TTC549 (cell line): Measurements from ENCODE around the gene ZNF277.

Experiments used
- FAIRE-seq: peaks from 2 replicates; lab custom pipeline; 2012; peaks lifted over from hg19 to GRCh38; lab: Jason Lieb, UNC

ZNF277 gene

DNA sequence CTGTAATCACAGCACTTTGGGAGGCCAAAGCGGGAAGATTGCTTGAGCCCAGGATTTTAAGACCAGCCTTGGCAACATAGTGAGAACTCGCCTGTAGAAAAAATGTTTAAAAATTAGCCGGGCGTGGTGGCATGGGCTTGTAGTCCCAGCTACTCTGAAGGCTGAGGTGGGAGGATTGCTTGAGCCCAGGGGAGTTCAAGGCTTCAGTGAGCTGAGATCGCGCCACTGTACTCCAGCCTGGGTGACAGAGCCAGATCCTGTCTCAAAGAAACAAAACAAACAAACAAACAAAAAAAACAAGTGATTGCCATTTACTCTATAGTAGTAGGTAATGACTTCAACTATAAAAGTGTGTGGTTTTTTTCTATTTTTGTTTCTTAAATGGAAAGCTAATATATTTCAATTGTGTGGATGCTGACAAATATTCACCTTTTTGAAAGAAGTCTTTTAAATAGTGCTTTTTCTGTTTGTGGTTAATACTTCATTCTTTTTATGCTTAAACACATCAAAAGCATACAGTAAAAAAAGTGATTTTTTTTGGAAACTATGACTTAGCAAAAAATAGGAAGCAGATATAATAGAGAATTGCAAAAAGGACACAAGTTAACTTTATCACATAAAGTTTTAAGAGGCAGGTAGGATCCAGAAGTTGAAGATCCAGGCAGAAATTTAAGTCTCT is 48.4 kb downstream of the ZNF277 start:
- no peak for FAIRE-seq

DNA sequence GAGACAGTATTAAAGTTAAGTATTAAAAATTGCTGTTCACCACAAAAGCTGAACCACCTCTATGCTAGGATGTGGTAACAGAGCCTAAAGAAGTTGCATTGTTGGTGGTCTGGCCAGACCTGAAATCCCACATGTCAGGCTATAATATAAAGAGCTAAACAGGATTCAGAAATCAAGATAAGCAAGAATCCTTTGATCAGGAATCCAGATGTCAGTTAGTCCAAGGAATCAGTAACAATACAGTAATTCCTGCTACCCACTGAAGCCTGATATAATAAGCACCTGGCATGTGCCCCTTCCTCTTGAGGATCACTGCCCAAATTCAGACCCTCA is 48.9 kb downstream of the ZNF277 start:
- no peak for FAIRE-seq

DNA sequence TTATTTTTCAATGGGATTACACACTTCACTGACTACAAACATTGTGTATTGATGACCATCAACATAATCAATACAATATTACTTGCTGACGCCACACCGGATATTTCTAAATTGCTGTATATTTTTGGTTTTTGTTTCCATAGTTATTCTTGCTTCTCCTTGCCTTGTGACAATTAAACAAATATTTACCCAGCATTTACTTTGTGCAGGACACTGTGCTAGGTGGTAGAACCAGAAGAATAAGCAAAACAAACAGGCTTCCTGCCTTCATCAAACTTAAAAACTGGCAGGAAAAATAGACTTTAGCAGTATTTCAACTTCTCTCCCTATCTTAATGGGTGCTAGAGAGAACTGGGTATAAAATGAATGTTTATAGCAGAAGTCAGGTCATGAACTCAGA is 50.6 kb downstream of the ZNF277 start:
- no peak for FAIRE-seq

GRCh38 chr7:112260911-112261310 is 54.4 kb downstream of the ZNF277 start:
- no peak for FAIRE-seq

GRCh38 chr7:112262036-112262435 is 55.5 kb downstream of the ZNF277 start:
- no peak for FAIRE-seq

DNA sequence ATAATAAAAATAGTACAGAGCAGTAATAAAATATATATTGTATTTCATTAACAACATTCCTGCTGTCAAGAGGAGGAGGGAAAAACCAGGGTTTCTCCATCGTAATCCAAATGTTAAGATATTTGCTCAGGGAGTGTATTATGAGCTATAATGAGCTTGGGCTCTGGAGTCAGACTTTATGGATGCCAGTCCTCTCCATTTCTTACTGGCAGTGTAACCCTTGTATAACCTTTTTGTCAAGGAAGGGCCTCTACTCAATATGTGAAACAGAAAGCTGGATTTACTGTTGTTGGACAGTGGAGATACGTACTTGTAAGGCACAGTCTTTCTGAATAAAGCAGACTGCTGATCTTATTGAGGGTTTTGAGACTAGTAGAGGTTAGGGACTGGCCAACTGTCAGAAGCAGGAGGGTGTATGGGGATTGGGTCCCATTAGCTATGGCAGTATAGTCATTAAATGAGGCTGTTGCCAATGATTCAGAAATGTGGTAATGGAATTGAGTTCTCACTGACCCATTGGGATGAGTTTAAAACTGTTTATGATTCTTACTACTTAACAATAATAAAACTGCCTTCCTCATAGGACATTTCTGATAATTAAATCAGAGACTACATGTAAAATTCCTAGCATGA is 56.5 kb downstream of the ZNF277 start:
- no peak for FAIRE-seq

DNA sequence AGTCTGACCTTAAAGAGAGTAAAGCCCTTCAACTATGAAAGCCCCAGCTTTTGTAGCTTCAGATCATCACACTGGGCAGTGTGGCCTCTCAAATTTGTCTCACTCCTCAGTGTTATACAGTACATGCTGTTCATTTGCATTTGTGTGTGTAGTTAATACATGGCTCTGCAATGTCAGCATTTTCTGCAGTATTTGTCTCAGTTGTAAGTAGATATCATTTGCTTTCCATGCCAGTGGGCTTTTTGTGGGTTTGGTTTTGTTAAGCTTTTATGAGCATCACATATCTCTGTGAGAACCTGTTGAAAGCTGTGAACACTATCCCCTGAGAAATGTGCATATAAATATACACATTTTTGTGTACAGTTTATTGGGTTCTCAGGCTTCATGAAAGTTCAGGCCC is 57.0 kb downstream of the ZNF277 start:
- FAIRE-seq, result no peak

- no peak for FAIRE-seq
These were observed 59.6 kb downstream of the ZNF277 start for GRCh38 chr7:112266141-112266540.

- FAIRE-seq, result no peak
These were observed 60.2 kb downstream of the ZNF277 start for GRCh38 chr7:112266595-112267270.

DNA sequence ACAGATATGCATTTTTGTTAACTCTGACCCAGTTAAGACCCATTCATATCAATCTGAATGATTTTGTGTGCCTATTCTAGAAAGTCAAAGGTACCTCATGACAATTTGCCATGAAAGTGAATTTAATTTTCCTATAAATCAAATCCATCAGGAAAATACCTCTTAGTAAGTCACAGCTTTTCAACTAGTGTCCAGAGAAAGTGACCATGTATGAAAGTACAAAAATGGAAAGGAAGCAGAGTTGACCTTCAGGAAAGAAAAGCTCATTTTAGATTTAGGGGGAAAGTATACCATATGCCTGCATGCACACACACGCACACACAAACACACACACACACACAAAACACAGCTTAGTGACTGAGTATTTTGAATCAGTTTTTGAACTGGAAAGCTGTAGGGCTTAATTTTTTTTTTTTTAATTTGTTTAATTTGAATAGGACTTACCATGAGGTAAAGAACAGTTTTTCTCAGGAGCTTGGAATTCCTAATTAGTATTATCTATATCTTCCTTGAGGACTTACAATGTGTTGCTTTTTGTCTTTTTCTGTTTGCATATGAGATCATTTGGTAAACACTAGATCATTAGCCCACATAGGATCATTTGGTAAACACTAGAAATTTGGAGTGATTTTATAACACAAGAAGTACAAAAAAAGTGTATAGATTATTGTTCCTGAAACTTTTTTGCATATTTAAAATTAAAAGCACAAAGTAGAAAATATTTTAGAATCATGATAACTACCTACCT is 61.6 kb downstream of the ZNF277 start:
- no peak for FAIRE-seq

DNA sequence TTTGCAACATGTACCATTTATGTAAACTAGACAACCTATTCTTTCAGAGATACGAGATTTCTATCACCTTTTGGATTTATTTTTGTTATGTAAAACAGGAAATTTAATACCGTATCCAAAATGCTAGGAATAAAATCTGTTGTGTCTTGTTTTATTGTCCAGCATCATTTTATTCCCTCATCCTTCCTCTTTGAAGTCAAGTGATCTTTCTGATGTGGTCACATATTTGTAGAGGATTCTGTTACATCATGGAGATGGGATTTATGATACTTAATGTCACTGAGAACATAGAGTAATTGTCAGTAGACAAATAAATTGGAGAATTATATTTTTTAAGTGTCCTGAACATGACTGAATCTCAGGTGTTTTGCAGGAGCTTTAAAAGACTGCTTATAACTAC is 64.7 kb downstream of the ZNF277 start:
- no peak for FAIRE-seq

GRCh38 chr7:112272921-112273561 is 66.5 kb downstream of the ZNF277 start:
- FAIRE-seq, result no peak

GRCh38 chr7:112279042-112279441 is 72.5 kb downstream of the ZNF277 start:
- FAIRE-seq, result no peak

GRCh38 chr7:112280267-112280666 is 73.8 kb downstream of the ZNF277 start:
- FAIRE-seq, result no peak

DNA sequence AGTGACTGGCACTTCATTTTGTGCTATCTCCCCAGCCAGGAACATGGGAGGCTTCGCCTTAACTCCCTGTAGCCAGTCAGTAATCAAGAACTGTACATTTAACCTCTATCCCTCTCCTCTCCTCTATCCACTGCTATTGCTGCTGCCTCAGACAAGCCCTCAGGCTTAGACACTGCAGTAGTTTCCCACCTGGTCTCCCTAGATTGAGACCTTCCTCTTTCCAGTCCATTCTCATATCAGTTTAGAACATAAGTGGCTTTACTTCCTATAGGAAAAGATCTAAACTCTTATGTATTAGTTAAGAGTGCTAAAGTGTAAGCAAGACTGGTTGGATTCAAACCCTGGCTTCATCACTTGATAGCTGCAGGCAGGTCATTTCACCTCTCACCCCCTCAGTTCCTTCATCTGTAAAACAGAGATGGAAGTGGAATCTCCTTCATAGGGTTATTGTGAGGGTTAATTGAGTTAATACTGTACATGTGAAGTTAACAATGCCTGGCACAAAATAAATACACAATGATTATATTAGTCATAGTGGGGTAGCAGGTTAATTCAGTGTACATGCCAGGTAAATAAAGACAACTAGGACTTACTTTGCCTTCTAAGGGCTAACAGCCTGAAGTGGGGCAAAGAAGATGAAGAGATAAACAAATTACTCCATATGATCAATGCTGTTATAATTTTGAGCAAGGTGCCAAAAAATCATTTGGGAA is 76.1 kb downstream of the ZNF277 start:
- no peak for FAIRE-seq

DNA sequence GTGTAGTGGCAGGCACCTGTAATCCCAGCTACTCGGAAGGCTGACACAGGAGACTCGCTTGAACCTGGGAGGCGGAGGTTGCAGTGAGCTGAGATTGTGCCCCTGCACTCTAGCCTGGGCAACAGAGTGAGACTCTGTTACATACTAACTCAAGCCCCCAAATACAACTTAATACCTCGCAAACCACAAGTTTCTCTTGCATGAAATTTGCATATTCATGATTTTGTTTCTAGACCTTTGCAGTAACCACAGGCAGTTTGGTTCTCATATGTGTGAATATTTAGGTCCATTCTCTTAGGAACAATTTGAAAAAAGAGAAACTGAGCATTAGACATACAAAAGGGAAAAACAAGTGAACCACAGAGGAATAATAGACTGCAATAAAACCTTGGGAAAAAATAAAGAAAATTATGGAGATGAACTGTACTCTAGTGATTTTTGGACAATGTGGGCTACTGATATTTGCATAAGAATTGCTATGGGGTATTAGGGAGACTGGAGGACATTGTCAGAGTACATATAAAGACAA is 77.0 kb downstream of the ZNF277 start:
- FAIRE-seq, result no peak

GRCh38 chr7:112286250-112287086 is 80.0 kb downstream of the ZNF277 start:
- FAIRE-seq, result no peak

DNA sequence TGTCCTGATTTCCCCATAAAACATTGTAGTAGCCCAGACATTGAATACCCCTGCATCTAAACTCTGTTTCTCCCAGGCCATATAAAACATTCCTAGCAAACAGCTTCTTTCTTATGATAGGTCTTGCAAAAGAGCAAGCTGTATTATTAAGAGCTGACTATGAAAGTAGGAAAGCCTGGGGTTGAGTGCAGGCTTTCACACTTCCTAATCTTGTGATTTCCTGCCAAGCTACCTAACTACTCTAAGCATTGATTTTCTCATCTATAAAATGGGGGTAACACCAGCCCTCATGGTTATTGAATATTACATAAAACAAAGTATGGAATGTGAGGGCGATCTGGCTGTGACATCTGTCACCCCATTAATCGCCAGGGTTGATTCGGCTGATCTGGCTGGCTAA is 81.8 kb downstream of the ZNF277 start:
- FAIRE-seq, result no peak

GRCh38 chr7:112290065-112290464 is 83.6 kb downstream of the ZNF277 start:
- no peak for FAIRE-seq

GRCh38 chr7:112292162-112292561 is 85.7 kb downstream of the ZNF277 start:
- no peak for FAIRE-seq

DNA sequence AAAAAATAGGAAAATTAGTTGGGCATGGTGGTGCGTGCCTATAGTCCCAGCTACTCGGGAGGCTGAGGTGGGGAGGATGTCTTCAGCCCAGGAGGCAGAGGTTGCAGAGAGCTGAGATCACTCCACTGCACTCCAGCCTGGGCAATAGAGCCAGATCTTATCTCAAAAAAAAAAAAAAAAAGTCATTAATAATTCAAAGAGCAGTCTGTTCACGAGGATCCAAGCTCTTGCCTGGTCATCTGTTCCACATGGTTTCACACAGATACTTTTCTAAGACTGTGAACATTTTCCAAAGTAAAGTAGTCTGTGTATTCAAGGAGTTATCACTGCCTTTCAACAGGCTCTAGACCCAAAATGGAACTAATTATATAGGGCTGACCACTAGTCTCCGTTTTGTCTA is 86.9 kb downstream of the ZNF277 start:
- no peak for FAIRE-seq
